ENCODE measurements around the gene SEMA4G.
A peak's percentile ranks its signal among the peaks of the same experiment; 100 is the strongest.

DNA sequence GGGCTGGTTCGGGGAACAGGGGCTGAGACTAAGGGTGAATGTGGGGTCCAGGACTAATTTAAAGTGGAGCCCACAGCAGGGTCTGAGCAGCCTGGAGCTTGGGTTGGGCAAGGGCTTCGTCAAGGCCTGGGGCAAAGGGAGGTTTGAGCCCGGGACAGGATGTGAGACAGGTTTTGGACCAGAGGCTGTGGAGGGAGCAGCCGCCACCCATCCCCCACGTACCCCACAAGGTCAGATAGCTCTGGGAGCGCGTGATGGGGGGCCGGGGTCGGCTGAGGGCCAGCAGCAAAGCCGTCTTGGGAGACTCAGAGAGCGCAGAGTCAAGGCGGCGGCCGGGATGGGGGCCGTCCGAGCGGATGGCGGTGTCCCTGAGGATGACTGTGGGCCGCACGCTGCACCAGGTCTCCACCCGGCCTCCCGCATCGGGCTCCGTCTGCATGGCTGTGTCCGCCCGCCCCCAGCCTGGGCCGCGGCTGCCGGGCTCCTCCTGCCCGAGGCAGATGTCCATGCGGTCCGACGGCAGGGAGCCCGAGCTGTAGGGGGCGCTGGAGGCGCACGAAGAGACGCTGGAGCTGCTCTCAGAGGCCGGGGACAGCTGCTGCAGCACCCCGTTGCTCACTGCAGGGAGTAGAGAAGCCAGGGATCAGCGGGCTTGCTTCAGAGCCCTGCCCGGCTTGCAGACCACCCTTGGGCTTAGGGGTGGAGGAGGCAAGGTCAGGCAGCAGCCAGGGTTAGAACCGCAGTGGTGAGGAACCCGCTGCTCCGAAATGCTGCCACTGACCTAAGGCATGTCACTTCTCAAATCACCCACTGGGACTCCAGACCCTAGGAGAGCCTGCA is 49.5 kb downstream of the SEMA4G start:
- TF ChIP-seq, protein P1, sequence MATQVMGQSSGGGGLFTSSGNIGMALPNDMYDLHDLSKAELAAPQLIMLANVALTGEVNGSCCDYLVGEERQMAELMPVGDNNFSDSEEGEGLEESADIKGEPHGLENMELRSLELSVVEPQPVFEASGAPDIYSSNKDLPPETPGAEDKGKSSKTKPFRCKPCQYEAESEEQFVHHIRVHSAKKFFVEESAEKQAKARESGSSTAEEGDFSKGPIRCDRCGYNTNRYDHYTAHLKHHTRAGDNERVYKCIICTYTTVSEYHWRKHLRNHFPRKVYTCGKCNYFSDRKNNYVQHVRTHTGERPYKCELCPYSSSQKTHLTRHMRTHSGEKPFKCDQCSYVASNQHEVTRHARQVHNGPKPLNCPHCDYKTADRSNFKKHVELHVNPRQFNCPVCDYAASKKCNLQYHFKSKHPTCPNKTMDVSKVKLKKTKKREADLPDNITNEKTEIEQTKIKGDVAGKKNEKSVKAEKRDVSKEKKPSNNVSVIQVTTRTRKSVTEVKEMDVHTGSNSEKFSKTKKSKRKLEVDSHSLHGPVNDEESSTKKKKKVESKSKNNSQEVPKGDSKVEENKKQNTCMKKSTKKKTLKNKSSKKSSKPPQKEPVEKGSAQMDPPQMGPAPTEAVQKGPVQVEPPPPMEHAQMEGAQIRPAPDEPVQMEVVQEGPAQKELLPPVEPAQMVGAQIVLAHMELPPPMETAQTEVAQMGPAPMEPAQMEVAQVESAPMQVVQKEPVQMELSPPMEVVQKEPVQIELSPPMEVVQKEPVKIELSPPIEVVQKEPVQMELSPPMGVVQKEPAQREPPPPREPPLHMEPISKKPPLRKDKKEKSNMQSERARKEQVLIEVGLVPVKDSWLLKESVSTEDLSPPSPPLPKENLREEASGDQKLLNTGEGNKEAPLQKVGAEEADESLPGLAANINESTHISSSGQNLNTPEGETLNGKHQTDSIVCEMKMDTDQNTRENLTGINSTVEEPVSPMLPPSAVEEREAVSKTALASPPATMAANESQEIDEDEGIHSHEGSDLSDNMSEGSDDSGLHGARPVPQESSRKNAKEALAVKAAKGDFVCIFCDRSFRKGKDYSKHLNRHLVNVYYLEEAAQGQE (IDR thresholded peaks at IDR 0.05): no peak
- TF ChIP-seq, protein P2, sequence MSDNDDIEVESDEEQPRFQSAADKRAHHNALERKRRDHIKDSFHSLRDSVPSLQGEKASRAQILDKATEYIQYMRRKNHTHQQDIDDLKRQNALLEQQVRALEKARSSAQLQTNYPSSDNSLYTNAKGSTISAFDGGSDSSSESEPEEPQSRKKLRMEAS (IDR thresholded peaks at IDR 0.05): peak; percentile 81
- TF ChIP-seq EP300 (IDR thresholded peaks at IDR 0.05): no peak
- no peak for TF ChIP-seq SREBF2 (IDR thresholded peaks at IDR 0.05)
- TF ChIP-seq CTCF (IDR thresholded peaks at IDR 0.05): peak; percentile 78
- no peak for TF ChIP-seq POLR2A (IDR thresholded peaks at IDR 0.05; ENCODE audit: low read length)
- no peak for TF ChIP-seq FOSL2 (IDR thresholded peaks at IDR 0.05)
- TF ChIP-seq FOSL2 (CRISPR knock-in tag; IDR thresholded peaks at IDR 0.05): no peak
- TF ChIP-seq JUN (IDR thresholded peaks at IDR 0.05): no peak
- peak; percentile 75 to 78 for TF ChIP-seq RAD21 (conservative IDR thresholded peaks at IDR 0.05 in 1 of 2, IDR thresholded peaks at IDR 0.05 in 1 of 2)
- TF ChIP-seq SMC3 (IDR thresholded peaks at IDR 0.05): peak; percentile 51; the same call in 2 of the 3 replicates
- no peak for TF ChIP-seq EHMT2 (IDR thresholded peaks at IDR 0.05; ENCODE audit: low read depth)
- peak; percentile 79; the same call in 1 of the 2 replicates for TF ChIP-seq MYC (IDR thresholded peaks at IDR 0.05; ENCODE audit: borderline replicate concordance, low read length)
- TF ChIP-seq RCOR1 (IDR thresholded peaks at IDR 0.05; ENCODE audit: low read depth, low read length): no peak
- no peak for TF ChIP-seq MAZ (IDR thresholded peaks at IDR 0.05; ENCODE audit: borderline replicate concordance, low read depth, low read length)

Data from A549 (cell line).